HG02852 (cell line): Measurements from ENCODE around the gene PPFIA4.

ENCODE experiments used
- ATAC-seq: cut with Tn5 transposase; IDR thresholded peaks from one replicate; pipeline ENCODE4 v1.9.1; 2021; ENCODE audit warnings: mild to moderate bottlenecking, moderate library complexity; ENCODE audit not compliant: unreplicated experiment

Gene PPFIA4

DNA sequence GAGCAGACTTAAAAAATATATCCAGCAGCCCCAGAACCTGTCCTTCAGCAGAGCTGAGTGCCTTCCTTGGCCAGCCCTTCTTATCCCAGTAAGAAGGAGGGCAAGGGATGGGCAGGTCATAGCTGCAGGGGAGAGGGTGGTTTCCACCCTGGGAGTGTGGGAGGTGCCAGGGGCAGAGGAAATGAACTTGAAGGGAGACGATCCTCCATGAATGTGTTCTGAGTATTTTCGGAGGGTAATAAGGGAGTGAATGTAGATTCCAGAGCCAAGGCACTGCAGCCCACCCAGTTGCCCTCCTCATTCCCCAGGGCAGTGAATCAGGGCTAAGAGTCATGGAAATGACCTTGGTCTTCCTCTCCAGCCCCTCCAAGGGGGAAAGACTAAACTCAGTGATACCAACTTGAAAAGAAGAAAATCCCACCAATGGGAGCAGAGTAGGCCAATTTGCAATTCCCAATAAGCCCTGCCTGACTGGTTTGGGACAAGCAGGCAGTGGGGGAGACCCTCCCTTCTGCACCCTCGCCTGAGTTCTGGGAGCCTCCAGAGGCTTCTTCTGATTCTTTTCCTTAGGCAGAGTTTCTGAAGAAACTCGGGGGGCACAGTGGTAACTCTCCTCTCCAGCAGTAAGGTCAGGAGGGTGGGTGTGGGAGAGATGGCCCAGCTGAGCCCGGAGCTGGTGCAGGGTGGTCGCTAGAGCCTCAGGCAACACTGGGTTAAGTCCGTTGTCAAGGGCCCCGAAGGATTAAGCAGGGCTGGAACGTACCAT, 55.4 kb downstream of the PPFIA4 start:
- no peak for ATAC-seq

DNA sequence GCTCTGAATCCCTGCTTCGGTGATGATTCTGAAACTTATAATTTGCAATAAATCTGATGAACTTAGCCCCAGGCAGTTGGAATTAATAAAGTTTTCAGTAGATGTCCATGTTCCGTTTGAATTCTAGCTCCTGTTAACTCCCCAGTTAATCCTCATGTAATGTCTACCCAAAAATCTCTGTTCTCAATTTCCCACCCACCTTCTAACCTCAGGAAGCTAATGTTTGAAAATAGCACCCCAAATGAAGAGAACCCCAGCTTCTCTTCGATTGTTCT, 55.9 kb downstream of the PPFIA4 start:
- ATAC-seq = no peak

DNA sequence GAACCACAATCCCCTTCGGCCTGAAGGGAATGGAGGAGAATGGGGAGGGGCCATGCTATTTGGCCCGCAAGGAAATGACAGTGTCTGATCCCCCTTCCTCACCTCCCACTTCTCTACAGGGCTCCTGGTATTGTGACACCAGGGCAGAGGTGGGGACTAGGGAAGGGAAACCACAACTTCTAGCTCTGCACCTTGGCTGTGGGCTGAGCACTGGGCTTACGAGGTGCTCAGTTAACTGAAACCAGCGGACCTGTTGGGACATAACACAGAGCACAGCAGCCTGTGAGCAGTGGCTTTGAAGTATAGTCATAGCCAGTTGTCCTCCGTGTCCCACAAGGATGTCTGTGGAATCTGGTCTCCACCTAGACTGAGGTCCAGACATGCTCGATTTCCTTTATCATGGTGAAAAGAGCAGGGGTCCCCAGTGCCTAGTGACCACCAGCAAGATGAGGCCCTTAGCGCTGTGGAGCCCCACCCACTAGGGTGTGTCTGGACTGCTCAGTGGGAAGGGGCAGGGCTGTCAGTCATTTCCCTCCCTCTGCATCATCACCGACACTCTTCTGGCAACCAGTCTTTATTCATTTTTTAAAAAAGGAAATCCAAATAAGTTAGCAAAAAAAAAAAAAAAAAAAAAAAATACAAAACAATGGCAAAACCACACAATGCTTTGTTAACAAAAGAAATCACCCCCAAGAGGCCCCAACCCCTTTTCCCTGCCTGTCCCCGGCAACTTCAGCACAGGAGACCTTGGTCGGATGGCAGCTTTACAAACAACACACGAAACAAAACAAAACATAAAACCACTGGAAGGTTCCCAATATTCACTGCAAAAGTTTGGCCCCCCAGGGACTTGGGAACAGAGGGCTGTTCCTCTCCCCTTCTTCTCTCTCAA, 56.5 kb downstream of the PPFIA4 start:
- ATAC-seq = no peak

DNA sequence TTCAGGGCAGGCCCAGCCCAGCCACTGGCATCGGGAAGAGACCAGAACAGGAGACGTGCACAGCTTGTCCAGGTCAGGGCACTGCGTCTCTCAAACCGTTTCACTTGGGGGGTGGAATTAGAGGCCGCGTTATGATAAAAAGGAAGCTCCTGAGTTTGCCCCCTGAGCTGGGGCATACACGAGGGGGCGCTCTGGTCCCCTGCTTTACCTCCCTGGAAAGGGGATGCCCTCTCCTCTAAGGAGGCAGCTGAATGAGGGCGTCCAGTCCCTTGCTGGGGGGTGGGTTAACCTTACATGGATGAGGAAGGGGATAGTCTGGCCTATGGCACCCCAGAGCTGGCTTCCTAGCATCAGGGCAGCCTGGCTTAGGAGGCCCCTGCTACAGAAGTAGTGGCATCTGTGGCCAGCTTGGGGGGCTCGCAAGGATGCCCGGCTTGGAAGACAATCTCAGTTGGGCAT, 57.2 kb downstream of the PPFIA4 start:
- ATAC-seq = no peak

DNA sequence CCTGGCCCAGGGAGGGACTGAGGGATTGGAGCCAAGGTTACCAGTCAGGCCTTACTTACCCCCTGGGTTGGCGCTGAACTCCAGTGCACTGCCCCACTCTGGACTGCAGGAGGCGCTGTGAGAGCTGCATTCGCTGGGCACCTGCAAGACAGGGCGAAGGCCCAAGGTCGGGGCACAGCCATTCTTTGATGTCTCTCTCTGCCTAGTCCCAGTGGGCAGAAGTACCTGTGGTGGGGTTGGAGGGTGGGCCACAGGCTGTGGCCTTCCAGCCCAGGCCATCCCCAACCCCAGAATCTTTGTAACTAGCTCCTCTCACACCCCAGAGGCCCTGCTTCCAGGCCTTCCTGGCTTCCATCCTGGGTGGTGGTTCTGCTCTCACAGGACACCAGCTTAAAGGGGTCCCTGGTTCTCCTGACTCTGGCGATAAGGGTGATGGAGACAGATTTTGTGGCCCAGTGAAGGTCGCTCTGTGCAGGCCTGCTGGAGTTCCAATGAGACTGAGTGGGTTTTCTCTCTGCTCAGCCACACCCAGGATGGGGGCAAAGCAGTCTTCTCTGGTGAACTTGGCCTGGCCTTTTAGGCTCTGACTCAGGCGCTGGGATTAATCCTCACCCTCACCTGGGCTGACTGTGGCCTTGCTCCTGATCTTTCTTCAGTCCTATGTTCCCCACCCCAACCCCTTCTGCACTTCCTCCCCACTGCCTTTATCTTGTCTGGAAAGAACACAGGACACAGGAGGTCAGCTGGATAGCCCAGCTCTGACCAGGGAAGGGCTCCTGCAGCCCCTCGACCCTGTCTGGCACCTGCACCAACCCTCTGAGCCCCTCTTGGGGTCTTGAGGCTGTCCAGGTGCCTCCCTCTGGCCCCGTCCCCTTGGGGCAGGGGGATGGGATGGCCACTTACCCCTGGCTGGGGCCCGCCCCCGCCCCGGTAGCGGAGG, 58.6 kb downstream of the PPFIA4 start:
- ATAC-seq = no peak

DNA sequence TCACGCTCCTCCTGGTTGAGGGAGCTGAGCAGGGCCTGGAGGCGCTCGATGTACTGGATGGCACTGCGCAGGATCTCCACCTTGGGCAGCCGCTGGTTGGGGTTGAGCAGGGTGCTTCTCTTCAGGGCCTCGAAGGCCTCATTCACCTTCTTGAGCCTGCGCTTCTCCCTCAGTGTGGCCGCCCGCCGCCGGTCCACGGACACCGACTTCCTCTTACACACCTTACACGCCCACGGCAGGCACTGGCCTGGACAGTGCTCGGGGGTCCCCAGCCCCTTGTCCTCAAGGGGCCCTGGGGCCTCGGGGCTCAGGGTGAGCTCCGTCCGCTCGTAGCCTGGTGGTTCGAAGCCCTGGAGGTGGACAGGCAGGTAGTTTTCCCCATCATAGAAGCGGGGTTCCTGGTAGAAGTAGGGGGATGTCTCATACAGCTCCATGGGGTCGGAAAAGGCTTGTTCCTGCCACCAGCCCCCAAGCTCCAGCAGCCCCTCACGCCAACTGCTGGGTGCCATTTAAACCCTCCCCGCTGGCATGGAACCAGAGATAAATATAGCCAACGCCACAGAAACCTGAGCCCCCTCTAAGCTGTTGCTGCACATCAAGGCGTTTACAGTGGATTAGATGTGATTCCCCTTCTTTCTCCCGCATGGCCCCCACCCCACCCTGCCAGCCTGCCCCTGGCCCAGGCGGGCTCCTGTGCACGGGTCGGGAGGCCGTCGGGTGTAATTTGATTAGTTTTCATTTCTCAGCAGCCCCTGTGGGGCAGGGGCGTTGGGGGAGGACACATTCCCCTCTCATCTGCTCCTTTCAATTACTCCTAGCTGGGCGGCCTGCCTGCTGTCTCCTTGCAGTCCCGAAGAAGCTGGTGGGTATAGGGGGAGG, 59.5 kb downstream of the PPFIA4 start, which contains the start of gene MYOG:
Gene MYOG (minus strand): TSS at position 485 of the 879 bp plus-strand sequence. CDS start 51 bp downstream, at position 434.
- ATAC-seq = no peak

DNA sequence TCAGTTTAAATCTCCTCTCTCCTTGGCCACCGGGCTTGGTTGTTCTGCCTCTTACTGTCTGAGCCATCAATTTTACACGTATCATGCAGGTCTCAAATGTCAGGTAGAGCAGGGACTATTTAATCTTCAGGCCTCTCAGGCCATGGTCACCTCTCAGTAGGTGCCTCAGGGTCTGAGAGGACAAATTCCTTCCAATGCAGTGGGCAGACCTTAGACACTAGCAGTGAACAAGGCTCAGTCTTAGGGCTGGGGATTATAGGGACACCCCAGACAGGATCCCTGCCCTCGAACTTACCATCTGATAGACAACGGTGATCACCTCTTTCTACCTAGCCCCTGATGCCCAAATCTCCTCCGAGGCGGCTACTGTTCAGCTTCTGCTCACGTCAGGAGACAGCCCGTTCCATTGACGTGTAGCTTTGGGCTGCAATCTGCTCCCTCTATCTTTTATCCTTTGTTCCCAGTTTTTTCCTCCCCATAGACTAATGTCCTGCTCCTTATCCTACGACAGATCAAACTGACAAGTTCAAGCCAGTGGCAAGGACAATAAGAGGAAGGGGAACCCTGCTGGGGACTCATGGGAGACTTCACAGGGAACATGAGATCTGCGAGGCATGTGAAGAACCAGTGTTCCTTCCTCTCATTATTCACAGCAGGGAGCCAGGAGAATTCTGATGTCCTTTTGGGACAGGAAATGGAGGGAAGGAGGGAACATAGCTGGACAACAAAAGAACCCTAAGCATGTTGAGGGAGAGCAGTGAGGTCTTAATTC, 60.9 kb downstream of the PPFIA4 start:
- ATAC-seq = no peak

DNA sequence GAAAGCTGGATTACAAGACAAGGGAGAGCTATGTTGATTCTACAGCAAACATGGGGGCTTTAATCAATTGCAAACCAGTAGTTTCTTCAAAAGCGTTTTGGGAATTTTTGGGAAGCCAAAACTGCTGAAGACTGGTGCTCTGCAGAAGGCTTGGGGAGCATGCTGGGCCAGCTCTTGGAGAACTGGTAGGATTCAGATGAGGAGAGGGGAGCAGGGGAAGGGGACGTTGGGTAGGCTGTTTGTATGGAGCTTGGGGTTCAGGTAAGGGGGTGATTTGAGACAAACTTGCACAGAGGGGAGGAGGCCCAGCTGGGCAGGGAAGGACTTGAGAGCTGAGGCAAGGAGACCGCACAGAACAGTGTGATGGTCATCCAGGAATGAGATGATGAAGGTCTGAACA, 62.1 kb downstream of the PPFIA4 start:
- ATAC-seq = no peak

DNA sequence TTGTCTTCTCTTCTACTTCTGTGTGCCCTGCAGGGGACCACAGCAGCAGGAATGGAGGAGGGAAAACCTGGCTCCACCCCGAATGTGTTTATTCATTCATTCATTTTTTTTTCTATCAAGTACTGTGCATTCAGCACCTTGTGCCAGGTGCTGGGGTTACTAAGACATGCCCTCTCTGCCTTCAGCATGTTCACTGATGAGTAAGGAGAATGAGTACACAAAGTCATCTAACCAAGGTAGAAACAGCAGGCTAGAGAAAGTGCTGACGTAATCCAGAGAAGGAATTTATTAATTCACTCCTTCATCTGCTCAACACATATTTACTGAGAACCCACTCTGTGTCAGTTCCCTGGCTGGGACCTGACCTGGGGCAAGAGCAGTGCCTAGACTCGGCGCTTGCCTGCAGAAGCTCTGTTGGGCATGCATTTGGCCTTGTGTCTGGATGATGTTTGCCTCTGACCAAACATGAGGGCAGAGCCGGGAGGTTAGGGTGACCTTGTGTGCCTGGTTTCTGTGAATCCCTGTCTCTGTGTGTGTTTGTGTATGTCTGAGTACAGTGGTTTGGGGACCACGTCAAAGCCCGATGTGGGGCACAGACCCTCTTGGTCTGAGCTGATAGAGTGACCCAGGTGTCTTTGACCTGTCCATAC, 62.8 kb downstream of the PPFIA4 start:
- ATAC-seq = no peak

DNA sequence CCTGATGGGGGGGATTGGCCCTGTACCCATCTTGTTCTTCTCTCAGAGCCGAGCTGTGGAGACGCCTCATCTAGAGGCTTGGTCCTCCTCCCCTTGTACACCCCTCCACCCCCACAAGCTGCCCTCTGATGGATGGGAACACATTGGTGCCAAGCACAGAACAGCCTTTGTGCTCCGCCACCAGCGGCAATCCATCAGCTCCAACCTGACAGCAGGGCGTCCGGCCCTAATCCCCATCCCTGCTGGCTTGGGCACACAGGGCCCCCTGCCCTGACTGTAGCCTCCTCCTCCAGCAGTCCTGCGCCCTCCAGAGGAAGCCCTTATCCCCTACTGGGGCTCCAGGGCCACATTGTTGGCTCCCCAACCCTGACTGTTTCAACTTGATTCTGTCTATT, 63.4 kb downstream of the PPFIA4 start:
- ATAC-seq = no peak

DNA sequence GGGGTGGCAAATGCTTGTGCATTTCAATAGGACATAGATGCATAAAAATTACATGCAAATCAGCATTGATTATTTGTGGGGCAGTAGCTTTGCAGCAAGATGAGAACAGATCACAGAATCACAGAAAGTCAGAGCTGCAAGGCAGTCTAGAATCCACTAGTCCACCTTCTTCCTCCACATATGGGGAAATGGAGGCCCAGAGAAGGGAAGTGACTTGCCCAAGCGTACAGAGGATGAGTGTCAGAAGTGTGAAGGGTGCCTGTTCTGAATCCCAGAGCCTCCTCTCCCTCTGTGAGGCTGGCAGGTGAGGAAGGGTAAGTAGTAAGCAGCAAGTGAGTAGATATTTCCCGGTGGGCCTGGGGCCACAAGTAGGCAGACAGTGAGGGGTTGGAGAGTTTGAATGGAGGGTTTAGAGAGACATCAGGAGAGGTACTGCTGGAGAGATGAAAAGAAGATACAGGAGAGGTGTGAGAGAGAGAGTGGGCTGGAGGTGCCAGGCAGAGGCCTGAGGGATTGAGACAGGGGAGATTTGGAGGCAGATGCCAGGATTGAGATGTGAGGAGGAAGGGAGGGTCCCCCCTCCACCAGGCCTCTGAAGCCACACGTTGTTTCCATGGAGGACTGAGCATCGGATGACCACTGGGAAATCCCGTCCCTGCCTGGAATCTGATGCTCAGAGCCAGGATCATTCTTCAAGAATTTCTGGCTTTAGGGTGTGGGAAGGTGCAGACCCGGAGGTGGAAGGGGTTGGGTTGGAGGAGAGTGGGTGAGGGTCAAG, 64.3 kb downstream of the PPFIA4 start:
- no peak for ATAC-seq

DNA sequence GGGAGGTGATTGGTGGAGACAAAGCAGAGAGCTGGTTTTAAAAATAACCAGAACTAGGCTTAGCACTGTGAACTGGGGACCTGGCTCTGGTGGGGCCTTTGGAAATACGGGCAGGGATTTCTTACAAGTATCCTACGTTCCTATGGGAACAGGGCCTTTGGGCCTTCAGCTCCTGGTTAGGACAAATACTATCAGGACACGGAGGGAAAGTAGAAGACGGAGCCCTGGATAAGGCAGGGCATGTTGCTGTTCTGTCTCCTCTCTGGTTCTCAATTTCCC, 64.8 kb downstream of the PPFIA4 start:
- ATAC-seq = no peak

DNA sequence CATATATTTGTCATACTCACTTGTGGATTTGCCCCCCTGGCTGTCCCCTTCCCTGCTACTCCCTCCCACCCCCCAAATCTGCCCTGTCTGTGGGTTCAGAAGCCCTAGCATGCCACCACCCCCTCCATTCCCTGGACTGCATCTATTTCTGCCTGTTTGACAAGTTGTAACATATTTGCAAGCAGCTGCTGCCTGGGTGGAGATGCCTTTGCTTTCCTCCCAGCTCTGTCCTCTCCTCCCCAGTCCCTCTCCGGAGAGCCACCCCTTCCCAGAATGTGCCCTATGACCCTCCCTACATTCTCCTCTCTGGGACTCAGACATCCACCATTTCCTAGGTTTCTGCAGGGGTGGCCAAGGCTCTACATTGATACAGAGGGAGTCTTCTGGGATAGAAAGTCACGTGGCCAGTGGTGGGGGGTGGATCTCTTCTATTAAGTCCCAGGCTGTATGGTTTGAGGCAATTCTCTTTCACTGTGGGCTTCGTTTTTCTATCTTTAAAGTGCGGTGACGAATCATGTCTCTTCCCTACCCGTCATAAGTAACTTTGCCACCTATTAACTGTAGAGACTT, 65.6 kb downstream of the PPFIA4 start:
- no peak for ATAC-seq

DNA sequence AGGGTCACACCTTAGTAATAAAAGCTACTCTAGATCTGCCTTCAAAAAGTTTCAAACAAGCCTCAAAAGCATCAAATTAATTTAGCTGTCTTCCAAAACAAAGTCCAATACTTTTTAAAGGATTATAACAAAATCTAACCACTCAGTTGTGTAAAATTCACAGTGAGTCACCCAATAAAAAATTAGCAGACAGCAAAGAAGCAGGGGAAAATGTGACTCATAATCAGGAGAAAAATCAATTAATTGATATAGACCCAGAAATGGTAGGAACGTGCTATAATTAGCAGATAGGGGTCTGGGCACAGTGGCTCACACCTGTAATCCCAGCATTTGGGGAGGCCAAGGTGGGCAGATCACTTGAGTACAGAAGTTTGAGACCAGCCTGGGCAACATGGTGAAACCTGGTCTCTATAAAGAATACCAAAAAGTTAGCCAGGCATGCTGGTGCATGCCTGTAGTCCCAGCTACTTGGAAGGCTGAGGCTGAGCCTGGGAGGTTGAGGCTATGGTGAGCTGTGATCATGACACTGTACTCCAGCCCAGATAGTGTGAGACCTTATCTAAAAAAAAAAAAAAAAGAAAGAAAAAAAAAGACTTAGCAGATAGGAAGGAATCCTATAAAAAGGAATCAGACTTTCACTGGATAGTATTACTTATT, 67.6 kb downstream of the PPFIA4 start:
- ATAC-seq = no peak

DNA sequence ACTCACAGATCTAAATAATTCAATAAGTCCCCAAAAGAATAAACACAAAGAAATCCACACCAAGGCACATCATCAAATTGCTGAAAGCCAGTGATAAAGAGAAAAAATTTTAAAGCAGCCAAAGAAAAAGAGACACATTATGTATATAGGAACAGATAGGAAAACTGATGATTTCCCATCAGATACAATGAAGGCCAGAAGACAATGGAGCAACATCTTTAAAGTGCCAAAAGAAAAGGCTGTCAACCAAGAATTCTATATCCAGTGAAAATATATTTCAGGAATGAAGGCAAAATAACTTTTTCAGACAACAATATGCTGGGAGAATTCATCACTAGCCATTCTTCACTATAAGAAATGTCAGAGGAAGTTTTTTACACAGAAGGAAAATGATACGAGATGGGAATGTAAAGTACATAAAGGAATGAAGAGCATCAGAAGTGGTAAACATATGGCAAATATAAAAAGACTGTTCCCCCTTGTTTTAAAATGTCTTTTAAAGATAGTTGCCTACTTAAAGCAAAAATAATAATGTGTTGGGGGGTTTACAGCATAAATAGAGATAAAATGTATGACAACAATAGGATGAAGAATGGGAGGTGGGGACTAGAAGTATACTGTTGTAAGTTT, 68.9 kb downstream of the PPFIA4 start:
- no peak for ATAC-seq

DNA sequence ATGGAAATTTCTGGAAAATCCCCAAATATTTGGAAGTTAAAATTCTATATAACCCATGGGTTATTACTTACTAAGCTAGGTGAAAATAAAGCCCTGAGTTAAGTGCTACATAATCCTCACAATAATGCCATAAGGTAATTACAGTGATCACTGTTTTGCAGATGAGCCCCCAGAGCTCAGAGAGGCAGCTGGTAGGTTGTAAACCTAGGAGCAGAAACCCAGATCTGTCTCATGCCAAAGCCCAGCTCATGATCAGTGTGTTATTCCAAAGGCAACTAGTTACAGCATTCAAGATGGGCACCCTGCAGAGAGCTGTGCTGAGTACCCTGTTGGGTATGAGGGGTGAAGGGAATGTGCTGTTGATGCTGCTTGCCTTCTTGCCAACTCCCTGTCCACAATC, 70.3 kb downstream of the PPFIA4 start:
- ATAC-seq = no peak

DNA sequence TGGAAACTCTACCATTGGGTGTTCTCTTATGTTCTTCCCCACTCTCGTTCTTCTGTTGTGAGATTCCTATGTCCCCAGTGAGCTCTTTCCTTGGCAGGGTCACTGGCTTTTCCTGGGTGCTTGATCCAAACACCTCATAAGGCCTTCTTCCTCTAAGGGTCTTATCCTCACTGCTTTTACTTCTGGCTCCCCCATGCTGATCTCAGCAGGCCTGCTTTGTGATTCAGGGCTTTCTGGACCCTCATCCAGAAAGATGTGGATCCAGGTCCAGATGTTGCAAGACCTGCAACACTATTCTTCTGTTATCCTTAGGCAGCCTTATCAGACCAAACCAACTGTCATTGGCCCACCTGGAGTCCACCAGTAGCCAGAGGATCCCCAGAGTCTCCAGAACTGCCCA, 70.7 kb downstream of the PPFIA4 start:
- ATAC-seq = no peak
